Ovary (tissue), 3 donors: ENCODE results near the gene PACSIN2.

ENCODE experiments used
- CTCF ChIP-seq, 3 donors: fragments of 450-650 bp in 2 of 3; fragments of 200-600 bp in 1 of 3; IDR thresholded peaks; one replicate each; pipeline versions ENCODE4 v1.5.1 to v1.8.0; 2016 to 2022; ENCODE audit warnings: antibody characterized with exemption in 3 of 3, mild to moderate bottlenecking in 1 of 3
- EP300 ChIP-seq: sonication (generic); formaldehyde crosslinking; IDR thresholded peaks from one replicate; pipeline ENCODE4 v1.6.1; 2017; ENCODE audit warnings: antibody characterized with exemption
- donor health status: DM: no; HTN: no; CAD: no.

- no peak for TF ChIP-seq CTCF (IDR thresholded peaks at IDR 0.05)
- TF ChIP-seq EP300 = no peak
Observed at GRCh38 chr22:43008509-43008908, 6.4 kb downstream of the PACSIN2 start.
